NCI-H2171 (cell line): Measurements from ENCODE around the gene HMCN2.

Experiments used
- DNase-seq: peaks from one replicate; lab custom pipeline; 2025; lab: John Stamatoyannopoulos, UW

HMCN2 gene

GRCh38 chr9:130345897-130346385 lies 80.4 kb downstream of the HMCN2 start:
- DNase-seq = no peak

DNA sequence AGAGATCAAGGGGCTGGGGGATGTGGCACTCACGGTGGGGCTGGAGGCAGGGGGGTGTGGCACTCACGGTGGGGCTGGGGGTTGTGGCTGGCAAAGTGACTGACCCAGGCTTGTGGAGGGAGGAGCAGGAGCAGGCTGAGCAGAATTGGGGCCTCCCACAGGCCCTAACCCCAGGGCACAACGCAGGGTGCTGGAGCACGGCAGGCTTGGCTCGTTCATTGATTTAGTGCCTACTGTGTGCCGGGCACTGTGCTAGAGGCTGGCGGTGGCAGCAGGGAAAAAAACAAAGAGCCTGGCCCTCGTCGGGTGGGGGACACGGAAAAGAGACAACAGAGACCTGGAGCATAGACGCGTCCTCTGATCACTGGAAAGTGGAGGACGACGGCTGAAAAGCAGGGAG lies 80.9 kb downstream of the HMCN2 start:
- DNase-seq = no peak

DNA sequence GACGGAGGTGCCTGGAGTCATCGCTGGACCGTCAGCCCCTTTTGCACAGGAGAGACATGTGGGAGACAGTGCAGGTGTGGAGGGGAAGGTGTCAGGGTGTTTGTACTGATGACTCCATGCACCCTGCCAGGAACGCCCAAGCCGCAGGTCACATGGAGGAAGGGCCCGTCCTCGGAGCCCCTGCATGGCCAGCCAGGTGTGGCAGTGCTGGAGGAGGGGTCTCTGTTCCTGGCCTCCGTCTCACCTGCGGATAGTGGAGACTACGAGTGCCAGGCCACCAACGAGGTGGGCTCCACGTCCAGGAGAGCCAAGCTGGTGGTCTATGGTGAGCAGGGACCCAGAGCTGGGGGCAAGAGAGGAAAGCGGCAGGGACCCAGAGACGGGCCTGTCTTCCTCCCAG lies 81.5 kb downstream of the HMCN2 start:
- DNase-seq = no peak

GRCh38 chr9:130347931-130348330 lies 82.4 kb downstream of the HMCN2 start:
- DNase-seq = no peak

- DNase-seq = no peak
Observed at GRCh38 chr9:130348341-130348740, 82.8 kb downstream of the HMCN2 start.

DNA sequence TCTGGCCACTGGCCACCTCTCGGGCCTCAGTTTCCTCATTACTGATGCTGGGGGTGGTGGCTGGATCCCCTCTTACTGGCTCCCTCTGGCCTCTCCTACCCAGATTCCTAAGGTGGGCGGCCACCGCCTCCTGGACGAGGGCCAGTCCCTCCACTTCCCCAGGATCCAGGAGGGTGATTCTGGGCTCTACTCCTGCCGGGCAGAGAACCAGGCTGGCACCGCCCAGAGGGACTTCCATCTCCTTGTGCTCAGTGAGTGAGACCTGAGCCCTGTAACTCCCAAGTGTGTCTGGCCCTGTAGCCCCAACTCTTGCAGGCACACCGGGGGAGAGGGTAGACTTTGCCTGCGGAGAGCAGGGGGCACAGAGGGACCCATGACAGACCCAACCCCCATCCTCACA lies 83.3 kb downstream of the HMCN2 start:
- no peak for DNase-seq

DNA sequence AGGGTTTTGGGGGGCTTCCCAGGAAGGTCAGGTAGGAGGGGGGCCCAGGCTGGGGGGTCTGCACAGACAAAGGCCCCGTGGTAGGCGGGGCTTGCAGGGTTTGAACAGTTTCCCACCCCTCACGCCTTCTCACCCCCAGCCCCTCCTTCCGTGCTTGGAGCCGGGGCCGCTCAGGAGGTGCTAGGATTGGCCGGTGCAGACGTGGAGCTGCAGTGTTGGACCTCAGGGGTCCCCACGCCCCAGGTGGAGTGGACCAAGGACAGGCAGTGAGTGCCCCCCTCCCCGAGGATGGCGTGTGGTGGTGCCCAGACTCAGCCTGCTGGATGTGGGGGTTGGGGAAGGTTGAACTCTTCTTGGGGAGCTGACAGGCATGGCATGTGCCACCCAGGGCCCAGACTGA lies 83.8 kb downstream of the HMCN2 start:
- no peak for DNase-seq

DNA sequence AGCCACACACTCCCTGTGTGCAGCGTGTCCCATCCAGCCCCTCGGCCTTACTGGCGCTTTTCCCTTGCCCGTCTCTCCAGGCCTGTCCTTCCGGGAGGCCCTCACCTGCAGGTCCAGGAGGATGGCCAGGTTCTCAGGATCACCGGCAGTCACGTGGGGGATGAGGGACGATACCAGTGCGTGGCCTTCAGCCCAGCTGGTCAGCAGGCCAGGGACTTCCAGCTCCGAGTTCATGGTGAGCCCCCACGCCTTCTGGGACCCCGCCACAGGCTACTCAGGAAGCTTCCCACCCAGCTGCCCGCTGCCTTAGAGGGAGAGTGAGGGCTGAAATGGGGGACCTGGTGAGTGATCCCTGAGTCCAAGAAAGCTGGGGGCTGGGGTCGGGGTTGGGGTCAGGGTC lies 85.8 kb downstream of the HMCN2 start:
- no peak for DNase-seq

DNA sequence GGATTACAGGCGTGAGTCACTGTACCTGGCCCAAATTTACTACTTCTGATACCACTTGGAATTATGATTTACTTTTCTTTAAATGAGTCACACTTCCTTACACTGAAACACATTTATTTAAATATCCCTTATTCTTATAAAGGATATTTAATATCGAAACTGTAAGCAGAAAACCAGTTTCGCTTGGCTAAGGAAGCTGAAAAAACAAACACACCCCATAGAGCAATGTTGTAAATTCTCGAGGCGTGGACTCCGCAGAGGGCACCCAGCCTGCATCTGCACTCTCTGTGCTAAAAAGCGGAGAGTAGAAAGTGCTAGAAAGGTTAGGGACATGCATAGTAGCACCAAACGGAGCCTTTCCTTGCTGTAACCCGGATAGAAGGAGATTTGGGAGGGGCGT lies 86.5 kb downstream of the HMCN2 start:
- no peak for DNase-seq

- no peak for DNase-seq
Observed at GRCh38 chr9:130352586-130353285, 87.2 kb downstream of the HMCN2 start.

- no peak for DNase-seq
Observed at GRCh38 chr9:130354378-130354777, 88.8 kb downstream of the HMCN2 start.

- no peak for DNase-seq
Observed at GRCh38 chr9:130354806-130355205, 89.2 kb downstream of the HMCN2 start.

DNA sequence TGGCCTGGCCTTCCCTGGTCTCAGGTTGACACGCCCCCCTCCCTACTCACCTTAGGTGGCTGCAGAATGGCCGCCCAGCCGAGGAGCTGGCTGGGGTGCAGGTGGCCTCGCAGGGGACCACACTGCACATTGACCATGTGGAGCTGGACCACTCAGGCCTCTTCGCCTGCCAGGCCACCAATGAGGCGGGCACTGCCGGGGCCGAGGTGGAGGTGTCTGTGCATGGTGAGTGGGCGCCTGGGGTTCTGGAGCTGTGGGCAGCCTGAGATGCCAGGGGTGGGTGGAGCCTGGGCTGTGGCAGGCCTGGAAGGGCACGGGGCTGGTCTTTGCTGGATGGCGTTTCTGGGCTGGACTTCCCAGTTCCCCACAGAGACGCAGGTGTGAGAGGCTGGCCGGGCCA lies 90.5 kb downstream of the HMCN2 start:
- no peak for DNase-seq

DNA sequence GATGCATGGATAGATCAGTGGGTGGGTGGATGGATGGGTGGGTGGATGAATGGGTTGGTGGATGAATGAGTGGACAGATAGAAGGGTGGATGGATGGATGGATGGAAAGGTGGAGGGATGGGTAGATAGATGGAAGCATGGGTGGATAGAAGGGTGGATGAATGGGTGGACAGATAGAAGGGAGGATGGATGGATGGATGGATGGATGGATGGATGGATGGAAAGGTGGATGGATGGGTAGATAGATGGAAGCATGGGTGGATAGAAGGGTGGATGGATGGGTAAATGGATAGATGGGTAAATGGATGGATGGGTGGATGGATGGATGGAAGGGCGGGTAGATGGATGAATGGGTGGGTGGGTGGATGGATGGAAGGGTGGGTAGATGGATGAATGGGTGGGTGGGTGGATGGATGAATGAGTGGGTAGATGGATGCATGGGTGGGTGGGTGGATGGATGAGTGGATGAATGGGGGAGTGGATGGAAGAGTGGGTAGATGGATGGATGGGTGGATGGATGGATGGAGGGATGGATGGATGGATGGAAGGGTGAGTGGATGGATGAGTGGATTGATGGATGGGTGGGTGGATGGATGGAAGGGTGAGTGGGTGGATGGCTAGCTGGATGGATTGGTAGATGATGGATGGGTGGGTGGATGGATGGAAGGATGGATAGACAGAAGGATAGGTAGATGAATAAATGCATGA lies 91.5 kb downstream of the HMCN2 start:
- no peak for DNase-seq

DNA sequence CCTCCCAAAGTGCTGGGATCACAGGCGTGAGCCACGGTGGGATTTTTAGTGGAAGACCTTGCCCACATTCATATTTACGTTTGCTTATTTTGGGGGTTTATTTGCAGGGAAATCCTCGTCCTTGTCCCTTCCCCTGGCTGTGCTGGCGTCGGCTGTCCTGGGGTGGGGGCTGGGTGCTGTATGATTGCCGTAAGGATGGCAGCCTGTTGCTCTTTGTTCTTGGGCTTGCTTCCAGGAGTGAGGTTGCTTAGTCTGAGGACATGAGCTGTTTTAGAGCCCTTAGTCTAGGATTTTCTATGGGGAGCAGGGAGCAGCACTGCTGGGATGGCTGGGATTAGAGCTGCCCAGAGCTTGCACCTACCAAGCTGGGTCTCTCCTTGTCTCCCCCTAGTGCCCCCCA lies 93.4 kb downstream of the HMCN2 start:
- DNase-seq = no peak

GRCh38 chr9:130359819-130360218 lies 94.3 kb downstream of the HMCN2 start:
- no peak for DNase-seq

- DNase-seq = no peak
Observed at GRCh38 chr9:130360672-130361071, 95.1 kb downstream of the HMCN2 start.

- DNase-seq = no peak
Observed at GRCh38 chr9:130361873-130362362, 96.4 kb downstream of the HMCN2 start.

- DNase-seq = no peak
Observed at GRCh38 chr9:130362691-130363090, 97.1 kb downstream of the HMCN2 start.

DNA sequence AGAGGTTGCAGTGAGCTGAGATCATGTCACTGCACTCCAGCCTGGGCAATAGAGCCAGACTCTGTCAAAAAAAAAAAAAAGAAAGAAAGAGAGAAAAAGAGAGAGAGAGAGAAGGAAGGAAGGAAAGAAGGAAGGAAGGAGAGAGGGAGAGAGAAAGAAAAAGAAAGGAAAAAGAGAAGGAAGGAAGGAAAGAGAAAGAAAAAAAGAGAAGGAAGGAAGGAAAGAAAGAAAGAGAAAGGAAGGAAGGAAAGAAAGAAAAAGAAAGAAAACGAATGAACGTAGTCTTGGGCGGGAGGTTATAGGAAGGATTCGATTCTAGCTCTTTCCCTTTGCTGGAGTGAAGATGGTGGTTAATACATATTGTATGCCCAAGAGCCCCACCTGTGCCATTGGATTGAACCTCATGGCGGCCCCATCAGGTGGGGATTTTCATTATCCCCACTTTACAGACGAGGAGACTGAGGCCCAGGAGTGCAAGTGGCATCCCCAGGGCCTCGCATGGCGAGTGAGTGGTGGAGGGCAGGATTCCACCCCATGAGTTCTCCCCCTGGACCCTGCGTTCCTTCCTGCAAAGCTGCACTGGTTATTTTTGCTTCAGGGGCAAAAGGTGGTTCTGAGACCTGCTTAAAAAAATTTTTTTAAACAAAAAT lies 98.3 kb downstream of the HMCN2 start:
- no peak for DNase-seq

DNA sequence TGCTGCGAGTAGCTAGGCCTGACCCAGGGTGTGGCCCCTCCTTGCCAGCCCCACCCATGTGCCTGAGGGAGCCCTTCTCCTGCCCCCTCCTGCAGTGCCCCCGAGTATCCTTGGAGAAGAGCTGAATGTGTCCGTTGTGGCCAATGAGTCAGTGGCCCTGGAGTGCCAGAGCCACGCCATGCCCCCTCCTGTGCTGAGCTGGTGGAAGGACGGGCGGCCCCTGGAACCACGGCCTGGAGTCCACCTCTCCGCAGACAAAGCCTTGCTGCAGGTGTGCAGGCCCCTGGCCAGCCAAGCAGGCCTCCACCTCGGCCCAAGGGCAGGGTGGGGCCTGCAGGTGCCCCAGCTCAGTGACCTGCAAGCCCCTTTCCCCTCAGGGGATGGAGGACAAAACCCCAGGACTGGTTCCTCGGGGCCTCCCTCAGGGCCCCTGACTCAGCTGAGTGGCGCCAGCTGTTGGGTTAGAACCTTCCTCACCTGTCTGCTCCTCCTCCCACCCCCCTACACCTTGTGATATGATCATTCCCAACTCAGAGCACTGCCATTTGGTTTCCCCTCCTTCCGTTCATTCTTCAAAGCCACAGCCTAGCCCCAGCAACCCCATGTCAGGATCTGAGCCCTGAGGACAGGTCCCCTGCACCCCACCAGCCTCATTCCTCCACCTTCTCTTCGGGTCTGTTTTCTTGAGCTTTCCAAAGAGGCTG lies 99.2 kb downstream of the HMCN2 start:
- DNase-seq = no peak

DNA sequence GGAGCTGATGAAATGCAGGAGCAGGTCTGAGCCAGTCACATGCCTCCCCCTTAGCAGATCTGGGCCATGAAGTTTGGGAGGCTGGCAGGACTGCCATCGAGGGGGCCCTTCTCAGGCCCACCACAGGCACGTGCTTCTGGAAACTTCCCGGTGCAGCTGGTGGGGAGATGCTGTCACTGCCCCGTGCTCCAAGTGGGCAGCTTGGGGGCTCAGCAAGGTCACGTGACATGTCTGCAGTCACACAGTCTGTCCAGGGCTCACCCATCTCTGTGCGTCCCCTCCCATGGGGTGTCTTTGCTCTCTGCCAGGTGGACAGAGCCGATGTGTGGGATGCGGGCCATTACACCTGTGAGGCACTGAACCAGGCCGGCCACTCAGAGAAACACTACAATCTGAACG lies 99.8 kb downstream of the HMCN2 start:
- DNase-seq = no peak
